Effector memory CD4-positive, alpha-beta T cell (primary cell): ENCODE results near the gene LSM3.
A peak's percentile ranks its signal among the peaks of the same experiment; 100 is the strongest.

ENCODE experiments used
- DNase-seq, 3 donors: peaks; one replicate each; pipeline ENCODE4 v3.0.0-alpha.2; 2020
- H3K27ac ChIP-seq: 2 replicates; pipeline ENCODE4 v1.7.0; 2013; ENCODE audit warnings: mild to moderate bottlenecking, low read length, moderate library complexity; ENCODE audit not compliant: insufficient read depth, poor library complexity, severe bottlenecking
- H3K27me3 ChIP-seq: replicated peaks from 2 replicates; pipeline ENCODE4 v1.7.0; 2013; ENCODE audit warnings: mild to moderate bottlenecking, low read length; ENCODE audit not compliant: insufficient read depth, control insufficient read depth, poor library complexity, severe bottlenecking
- H3K36me3 ChIP-seq: 2 replicates; pipeline ENCODE4 v1.7.0; 2013; ENCODE audit warnings: mild to moderate bottlenecking, low read length, moderate library complexity; ENCODE audit not compliant: control insufficient read depth, insufficient read depth
- H3K4me1 ChIP-seq: 2 replicates; pipeline ENCODE4 v1.7.0; 2013; ENCODE audit warnings: low read length, mild to moderate bottlenecking; ENCODE audit not compliant: control insufficient read depth, insufficient read depth, poor library complexity, severe bottlenecking
- H3K4me3 ChIP-seq: 2 replicates; pipeline ENCODE4 v1.7.0; 2013; ENCODE audit warnings: low read length, low read depth, mild to moderate bottlenecking; ENCODE audit not compliant: insufficient read depth, poor library complexity, severe bottlenecking
- H3K9me3 ChIP-seq: 2 replicates; pipeline ENCODE4 v1.7.0; 2013; ENCODE audit warnings: mild to moderate bottlenecking, low read length, moderate library complexity; ENCODE audit not compliant: control insufficient read depth

The LSM3 gene

GRCh38 chr3:14186854-14187458 lies 8.3 kb downstream of the LSM3 start:
- DNase-seq = no peak
- Histone ChIP-seq H3K27ac (no peak overlapping the region), H3K4me3 (no peak overlapping the region), H3K9me3 (no peaks in the 10 kb centered on the region), H3K4me1 (no peaks in the 10 kb centered on the region), H3K36me3 (peaks cover 37% of the 10 kb centered on the region), H3K27me3 (no peaks in the 10 kb centered on the region)

GRCh38 chr3:14188041-14188754 lies 9.6 kb downstream of the LSM3 start:
- no peak for DNase-seq
- Histone ChIP-seq H3K4me3 (no peak overlapping the region), H3K27ac (no peak overlapping the region), H3K27me3 (no peaks in the 10 kb centered on the region), H3K4me1 (no peaks in the 10 kb centered on the region), H3K36me3 (peaks cover 28% of the 10 kb centered on the region), H3K9me3 (no peaks in the 10 kb centered on the region)

GRCh38 chr3:14194865-14195264 lies 16.2 kb downstream of the LSM3 start:
- no peaks in the 10 kb centered on the region for H3K4me1 ChIP-seq
- H3K27ac ChIP-seq = no peak overlapping the region
- H3K9me3 ChIP-seq = no peaks in the 10 kb centered on the region
- H3K27me3 ChIP-seq = no peaks in the 10 kb centered on the region
- H3K4me3 ChIP-seq = no peak overlapping the region
- DNase-seq = no peak
- H3K36me3 ChIP-seq = peaks cover 22% of the 10 kb centered on the region

- H3K4me3 ChIP-seq = no peak overlapping the region
These were observed 21.0 kb downstream of the LSM3 start for GRCh38 chr3:14199641-14200040.

GRCh38 chr3:14200276-14200675 lies 21.7 kb downstream of the LSM3 start:
- DNase-seq = no peak
- Histone ChIP-seq H3K4me1 (no peaks in the 10 kb centered on the region), H3K27ac (no peak overlapping the region), H3K27me3 (no peaks in the 10 kb centered on the region), H3K9me3 (no peaks in the 10 kb centered on the region), H3K36me3 (peaks cover 22% of the 10 kb centered on the region), H3K4me3 (no peak overlapping the region)

More at GRCh38 chr3:14199641-14200040, 21.0 kb downstream of the LSM3 start:
- Histone ChIP-seq H3K27ac (no peak overlapping the region), H3K9me3 (no peaks in the 10 kb centered on the region), H3K4me1 (no peaks in the 10 kb centered on the region), H3K36me3 (peaks cover 22% of the 10 kb centered on the region), H3K27me3 (no peaks in the 10 kb centered on the region)
- no peak for DNase-seq

GRCh38 chr3:14200841-14201240 lies 22.2 kb downstream of the LSM3 start:
- Histone ChIP-seq H3K9me3 (no peaks in the 10 kb centered on the region), H3K36me3 (peaks cover 22% of the 10 kb centered on the region), H3K4me1 (no peaks in the 10 kb centered on the region), H3K27me3 (no peaks in the 10 kb centered on the region), H3K27ac (no peak overlapping the region), H3K4me3 (no peak overlapping the region)
- no peak for DNase-seq

- Histone ChIP-seq H3K9me3 (no peaks in the 10 kb centered on the region), H3K4me3 (no peak overlapping the region), H3K27ac (no peak overlapping the region), H3K4me1 (no peaks in the 10 kb centered on the region), H3K36me3 (peaks cover 21% of the 10 kb centered on the region), H3K27me3 (no peaks in the 10 kb centered on the region)
- DNase-seq = no peak
These were observed 23.5 kb downstream of the LSM3 start for GRCh38 chr3:14201940-14202684.

- Histone ChIP-seq H3K27ac (no peak overlapping the region), H3K27me3 (no peaks in the 10 kb centered on the region), H3K9me3 (no peaks in the 10 kb centered on the region), H3K36me3 (peaks cover 12% of the 10 kb centered on the region), H3K4me3 (no peak overlapping the region), H3K4me1 (no peaks in the 10 kb centered on the region)
- DNase-seq = no peak
These were observed 24.4 kb downstream of the LSM3 start for GRCh38 chr3:14202874-14203520.

GRCh38 chr3:14203521-14204079 lies 25.0 kb downstream of the LSM3 start:
- no peak overlapping the region for H3K27ac ChIP-seq
- H3K4me1 ChIP-seq = no peaks in the 10 kb centered on the region
- DNase-seq = peak in 1 of 3 donors; percentile 27
- H3K4me3 ChIP-seq = no peak overlapping the region
- H3K27me3 ChIP-seq = no peaks in the 10 kb centered on the region
- H3K36me3 ChIP-seq = peaks cover 7% of the 10 kb centered on the region
- no peaks in the 10 kb centered on the region for H3K9me3 ChIP-seq
